WERI-Rb-1 (cell line): ENCODE data around the gene FBXO31.

Experiments
- DNase-seq: peaks from one replicate; pipeline ENCODE4 v3.0.0-alpha.2; 2020
- H3K27ac ChIP-seq: fragments of 250-450 bp; sonication (Bioruptor Pico); 2 replicates; pipeline ENCODE4 v1.5.1; 2020; ENCODE audit warnings: mild to moderate bottlenecking, moderate library complexity
- H3K27me3 ChIP-seq: fragments of 250-450 bp; sonication (Bioruptor Pico); 2 replicates; pipeline ENCODE4 v1.5.1; 2021; ENCODE audit warnings: mild to moderate bottlenecking, low read depth, moderate library complexity; ENCODE audit not compliant: insufficient read depth, severe bottlenecking
- H3K36me3 ChIP-seq: fragments of 250-450 bp; sonication (Bioruptor Pico); 2 replicates; pipeline ENCODE4 v1.5.1; 2020; ENCODE audit warnings: mild to moderate bottlenecking, moderate library complexity
- H3K4me3 ChIP-seq: 2 replicates; pipeline ENCODE4 v1.5.1; 2011; ENCODE audit warnings: low read depth, mild to moderate bottlenecking, control low read depth, low read length
- H3K9me3 ChIP-seq: fragments of 250-450 bp; sonication (Bioruptor Pico); 2 replicates; pipeline ENCODE4 v1.5.1; 2021; ENCODE audit warnings: mild to moderate bottlenecking, moderate library complexity; ENCODE audit not compliant: severe bottlenecking
- CTCF ChIP-seq: IDR thresholded peaks from 2 replicates; pipeline ENCODE4 v1.5.1; 2011; ENCODE audit warnings: low read depth, mild to moderate bottlenecking, control low read depth, inconsistent platforms, low read length

The FBXO31 gene

GRCh38 chr16:87412996-87413421 lies 29.4 kb upstream of the FBXO31 start:
- TF ChIP-seq CTCF: no peak
- peaks cover 10% of the 10 kb centered on the region; the same call in 1 of the 2 replicates for H3K36me3 ChIP-seq
- no peak overlapping the region for H3K27ac ChIP-seq
- H3K9me3 ChIP-seq: no peaks in the 10 kb centered on the region
- H3K27me3 ChIP-seq: no peaks in the 10 kb centered on the region
- H3K4me3 ChIP-seq: no peak overlapping the region
- no peak for DNase-seq

GRCh38 chr16:87412371-87412995 lies 28.9 kb upstream of the FBXO31 start:
- H3K9me3 ChIP-seq: no peaks in the 10 kb centered on the region
- no peak overlapping the region for H3K4me3 ChIP-seq
- H3K36me3 ChIP-seq: peaks cover 11% of the 10 kb centered on the region; the same call in 1 of the 2 replicates
- H3K27me3 ChIP-seq: no peaks in the 10 kb centered on the region
- TF ChIP-seq CTCF: no peak
- DNase-seq: no peak
- no peak overlapping the region for H3K27ac ChIP-seq

- no peak for DNase-seq
- Histone ChIP-seq H3K9me3 (no peaks in the 10 kb centered on the region), H3K27me3 (no peaks in the 10 kb centered on the region), H3K27ac (no peak overlapping the region), H3K4me3 (no peak overlapping the region), H3K36me3 (peaks cover 11% of the 10 kb centered on the region; the same call in 1 of the 2 replicates)
- TF ChIP-seq CTCF: no peak
Observed at GRCh38 chr16:87411375-87412271, 28.0 kb upstream of the FBXO31 start.

GRCh38 chr16:87410968-87411367 lies 27.4 kb upstream of the FBXO31 start:
- Histone ChIP-seq H3K4me3 (no peak overlapping the region), H3K36me3 (0 out of 2 replicates have a peak, but pooled peaks cover 5% of the 10 kb centered on the region), H3K27ac (no peak overlapping the region), H3K27me3 (no peaks in the 10 kb centered on the region), H3K9me3 (no peaks in the 10 kb centered on the region)
- no peak for DNase-seq
- TF ChIP-seq CTCF: no peak

- H3K27me3 ChIP-seq: no peaks in the 10 kb centered on the region
- no peak for TF ChIP-seq CTCF
- 0 out of 2 replicates have a peak, but pooled peaks cover 4% of the 10 kb centered on the region for H3K36me3 ChIP-seq
- no peak overlapping the region for H3K27ac ChIP-seq
- no peak overlapping the region for H3K4me3 ChIP-seq
- DNase-seq: no peak
- H3K9me3 ChIP-seq: no peaks in the 10 kb centered on the region
Observed at GRCh38 chr16:87410530-87410929, 27.0 kb upstream of the FBXO31 start.
